ENCODE data around the gene TMSB4X. TPM values are rescaled to one million over a fixed set of nuclear protein-coding genes. Genes with fewer than 3 reads are reported as not detected.
A peak's percentile ranks its signal among the peaks of the same experiment; 100 is the strongest.

Gene TMSB4X
- total and polyA plus RNA-seq, 3 experiments from 2014 or later = 3,415 to 28,788 (median 3,478) TPM

DNA sequence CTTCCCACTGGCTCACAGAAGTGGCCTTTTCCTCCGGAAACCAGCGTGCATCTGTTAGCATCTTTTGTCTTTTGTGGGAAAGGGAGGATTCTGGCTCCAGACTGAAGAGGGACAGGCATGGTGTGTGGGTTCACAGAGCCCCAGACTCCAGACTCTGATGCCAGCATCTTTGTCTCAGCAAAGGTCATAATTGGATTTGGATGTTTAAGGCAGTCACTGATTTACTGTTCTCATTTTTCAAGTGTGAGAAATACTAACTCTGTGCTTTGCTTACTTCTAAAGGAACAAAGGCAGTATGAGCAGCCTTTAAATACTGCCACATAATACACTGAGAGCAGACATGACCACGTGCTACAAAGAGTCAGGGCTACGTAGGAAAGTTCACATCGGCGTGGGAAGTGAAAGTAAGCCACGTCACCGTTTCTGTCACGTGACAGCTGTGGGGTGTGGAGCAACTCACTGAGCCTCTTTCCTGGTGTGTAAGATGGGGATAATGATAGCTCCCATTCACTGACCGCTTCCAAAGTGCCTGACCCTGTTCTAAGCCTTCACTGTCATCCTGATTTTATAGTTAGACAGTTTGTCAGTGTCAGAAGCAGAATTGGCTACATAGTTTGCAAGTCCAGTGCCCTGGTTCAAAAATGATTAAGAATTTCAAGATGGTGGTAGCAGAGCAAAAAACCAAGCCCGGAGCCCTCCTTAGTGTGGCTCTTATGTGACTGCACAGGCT lies 24.8 kb upstream of the TMSB4X start:
- H3K36me3 ChIP-seq (ENCODE audit: insufficient read depth, low read length) = no peaks in the 10 kb centered on the region
- Mint-ChIP-seq H3K4me1 (peaks cover 79 to 89% (median 84%) of the 10 kb centered on the region in 3 donors), H3K36me3 (peaks cover 0 to 4% (median 0%) of the 10 kb centered on the region in 3 donors), H3K27ac (peak overlapping the region; percentile 94 to 99 (median 98)), H3K9me3 (no peaks in the 10 kb centered on the region), H3K27me3 (peaks cover 0 to 7% of the 10 kb centered on the region in 2 donors), H3K4me3 (peak overlapping the region; percentile 86 to 90 (median 88))
- H3K9me3 ChIP-seq (ENCODE audit: low read length) = no peaks in the 10 kb centered on the region
- peaks cover 79% of the 10 kb centered on the region for H3K4me1 ChIP-seq (ENCODE audit: insufficient read depth, low read length)
- no peaks in the 10 kb centered on the region for H3K27me3 ChIP-seq (ENCODE audit: insufficient read depth, low read length, poor library complexity, severe bottlenecking)
- H3K27ac ChIP-seq (ENCODE audit: low read depth, low read length) = peak overlapping the region; percentile 78
- CTCF ChIA-PET = interaction anchor here (1.1 to 7.3 kb wide), 10 partner anchors 10 to 539 kb away, joined by 3 to 224 read pairs (median 7); partner anchors contain the start of gene TMSB4X
- POLR2A ChIA-PET = interaction anchor here (0.9 to 3.3 kb wide), 8 partner anchors 23 to 143 kb away, joined by 3 to 68 read pairs (median 4); partner anchors contain the start of gene TMSB4X
- H3K4me3 ChIP-seq (ENCODE audit: low read length) = peak overlapping the region; percentile 64
- peak; percentile 63 to 88 (median 85) for DNase-seq

DNA sequence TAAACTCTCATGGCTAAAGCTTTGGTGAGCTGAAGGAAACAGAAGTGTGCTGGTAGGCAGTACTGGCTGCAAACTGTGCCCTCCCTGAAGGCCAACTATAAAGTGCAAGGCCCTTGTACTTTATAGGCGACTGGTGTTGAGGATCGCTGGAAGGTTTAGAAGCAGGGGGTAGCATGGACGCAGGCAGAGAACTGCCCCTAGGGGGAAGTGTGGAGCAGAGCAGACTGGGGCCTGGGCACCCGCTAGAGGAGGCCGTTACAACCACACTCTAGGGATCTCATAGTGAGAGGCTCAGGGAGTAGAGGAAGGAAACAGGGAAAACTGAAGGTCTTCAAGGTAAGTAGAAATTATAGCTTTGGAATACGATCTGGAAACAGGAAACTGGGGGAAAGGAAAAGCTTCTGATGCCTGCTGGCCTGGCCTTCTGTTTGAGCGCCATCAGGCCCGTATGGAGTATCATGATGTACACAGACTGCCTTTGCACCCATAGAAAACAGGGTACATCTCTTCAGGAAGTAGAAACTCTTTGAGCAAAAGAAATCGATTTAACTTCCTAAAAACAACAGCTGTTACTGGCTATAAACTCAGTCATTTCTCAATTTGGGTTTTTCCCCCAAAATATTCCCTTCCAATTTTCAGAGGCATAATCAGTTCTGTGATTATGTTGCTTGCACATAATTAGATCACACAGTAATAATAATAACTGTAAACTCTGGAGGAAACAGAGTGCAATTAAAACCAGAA lies 23.9 kb upstream of the TMSB4X start:
- H3K36me3 ChIP-seq (ENCODE audit: insufficient read depth, low read length) = no peaks in the 10 kb centered on the region
- POLR2A ChIA-PET = interaction anchor here (0.7 to 3.3 kb wide), 10 partner anchors 17 to 142 kb away, joined by 3 to 68 read pairs (median 5); partner anchors contain the start of gene TMSB4X
- H3K4me1 Mint-ChIP-seq = peaks cover 87 to 96% (median 90%) of the 10 kb centered on the region in 3 donors

DNA sequence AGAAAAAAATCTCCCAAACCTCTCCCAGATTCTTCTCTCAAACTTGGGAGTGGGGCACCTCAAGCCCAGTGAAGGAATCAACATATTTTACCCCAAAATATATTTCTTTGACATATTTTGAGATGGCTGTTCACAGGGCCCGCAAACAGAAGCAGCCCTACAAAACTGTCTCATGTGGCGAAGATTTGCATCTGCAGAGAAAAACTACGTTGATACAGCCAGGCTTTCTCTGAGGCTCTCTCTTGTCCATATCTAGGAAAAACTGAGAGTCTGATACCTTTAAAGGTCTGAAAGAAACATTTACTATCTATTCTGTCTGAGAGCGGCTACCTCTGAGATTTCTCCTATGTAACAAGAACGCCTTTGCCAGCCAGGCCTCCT lies 23.3 kb upstream of the TMSB4X start:
- CTCF ChIA-PET = interaction anchor here (0.8 to 7.3 kb wide), 13 partner anchors 8 to 540 kb away, joined by 3 to 224 read pairs (median 4); partner anchors contain the start of gene TMSB4X
- peaks cover 0 to 7% of the 10 kb centered on the region in 2 donors for H3K27me3 Mint-ChIP-seq
- no peaks in the 10 kb centered on the region for H3K9me3 Mint-ChIP-seq
- peaks cover 0 to 4% (median 0%) of the 10 kb centered on the region in 3 donors for H3K36me3 Mint-ChIP-seq
- Histone ChIP-seq H3K4me1 (ENCODE audit: insufficient read depth, low read length) (peaks cover 91% of the 10 kb centered on the region), H3K4me3 (ENCODE audit: low read length) (peak overlapping the region; percentile 64), H3K36me3 (ENCODE audit: insufficient read depth, low read length) (no peaks in the 10 kb centered on the region), H3K27ac (ENCODE audit: low read depth, low read length) (peak overlapping the region; percentile 78), H3K9me3 (ENCODE audit: low read length) (no peaks in the 10 kb centered on the region), H3K27me3 (ENCODE audit: insufficient read depth, low read length, poor library complexity, severe bottlenecking) (no peaks in the 10 kb centered on the region)
- POLR2A ChIA-PET = interaction anchor here (1.0 to 7.5 kb wide), 9 partner anchors 17 to 141 kb away, joined by 4 to 194 read pairs (median 7); partner anchors contain the start of gene TMSB4X
- DNase-seq = peak in 1 of 5 donors; percentile 50
- peak overlapping the region; percentile 86 to 90 (median 88) for H3K4me3 Mint-ChIP-seq
- peaks cover 92 to 96% (median 93%) of the 10 kb centered on the region in 3 donors for H3K4me1 Mint-ChIP-seq
- H3K27ac Mint-ChIP-seq = peak overlapping the region; percentile 94 to 99 (median 98)

More for the DNA sequence above, 23.9 kb upstream of the TMSB4X start:
- peak overlapping the region; percentile 78 for H3K27ac ChIP-seq (ENCODE audit: low read depth, low read length)
- peak overlapping the region; percentile 64 for H3K4me3 ChIP-seq (ENCODE audit: low read length)
- H3K9me3 ChIP-seq (ENCODE audit: low read length) = no peaks in the 10 kb centered on the region
- CTCF ChIA-PET = interaction anchor here (0.8 to 7.3 kb wide), 16 partner anchors 9 to 541 kb away, joined by 3 to 224 read pairs (median 4); partner anchors contain the start of gene TMSB4X
- H3K27me3 ChIP-seq (ENCODE audit: insufficient read depth, low read length, poor library complexity, severe bottlenecking) = no peaks in the 10 kb centered on the region
- peaks cover 0 to 4% (median 0%) of the 10 kb centered on the region in 3 donors for H3K36me3 Mint-ChIP-seq
- H3K27me3 Mint-ChIP-seq = peaks cover 0 to 7% of the 10 kb centered on the region in 2 donors
- no peaks in the 10 kb centered on the region for H3K9me3 Mint-ChIP-seq
- DNase-seq = peak; percentile 52 to 80 (median 69)
- H3K4me1 ChIP-seq (ENCODE audit: insufficient read depth, low read length) = peaks cover 85% of the 10 kb centered on the region
- peak overlapping the region; percentile 86 to 90 (median 88) for H3K4me3 Mint-ChIP-seq
- peak overlapping the region; percentile 94 to 99 (median 98) for H3K27ac Mint-ChIP-seq

DNA sequence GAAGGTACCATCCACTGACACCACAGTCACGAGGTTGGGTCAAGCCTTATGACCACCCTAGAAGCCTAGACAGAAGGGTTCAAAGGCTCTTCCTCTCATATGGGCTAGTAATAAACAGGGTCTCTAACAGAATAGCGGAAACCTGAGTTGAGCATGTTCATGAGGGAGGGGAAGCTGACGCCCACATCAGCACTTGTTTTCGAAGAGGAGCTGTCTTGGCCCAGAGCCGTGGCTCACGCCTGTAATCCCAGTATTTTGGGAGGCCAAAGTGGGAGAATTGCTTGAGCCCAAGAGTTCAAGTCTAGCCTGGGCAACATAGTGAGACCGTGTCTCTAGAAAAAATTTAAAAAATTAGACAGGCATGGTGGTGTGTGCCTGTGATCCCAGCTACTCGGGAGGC lies 21.5 kb upstream of the TMSB4X start:
- Histone ChIP-seq H3K9me3 (ENCODE audit: low read length) (no peaks in the 10 kb centered on the region), H3K27ac (ENCODE audit: low read depth, low read length) (peak overlapping the region; percentile 24), H3K4me3 (ENCODE audit: low read length) (peak overlapping the region; percentile 36), H3K27me3 (ENCODE audit: insufficient read depth, low read length, poor library complexity, severe bottlenecking) (no peaks in the 10 kb centered on the region), H3K36me3 (ENCODE audit: insufficient read depth, low read length) (no peaks in the 10 kb centered on the region), H3K4me1 (ENCODE audit: insufficient read depth, low read length) (peaks cover 84% of the 10 kb centered on the region)
- no peaks in the 10 kb centered on the region for H3K9me3 Mint-ChIP-seq
- ChIA-PET CTCF (interaction anchor here (1.3 to 3.5 kb wide), 6 partner anchors 12 to 140 kb away, joined by 3 to 23 read pairs (median 6); no protein-coding TSS in a partner anchor), POLR2A (interaction anchor here (0.9 to 7.5 kb wide), 3 partner anchors 19 to 138 kb away, joined by 5 to 194 read pairs (median 6); partner anchors contain the start of gene TMSB4X)
- DNase-seq = peak in 1 of 5 donors; percentile 31
- H3K27ac Mint-ChIP-seq = peak overlapping the region; percentile 94 to 99 (median 98)
- peak overlapping the region; percentile 73 to 82 (median 75) for H3K4me3 Mint-ChIP-seq
- peaks cover 0 to 4% (median 0%) of the 10 kb centered on the region in 3 donors for H3K36me3 Mint-ChIP-seq
- H3K27me3 Mint-ChIP-seq = peaks cover 0 to 5% of the 10 kb centered on the region in 2 donors
- H3K4me1 Mint-ChIP-seq = peaks cover 87 to 95% (median 89%) of the 10 kb centered on the region in 3 donors

DNA sequence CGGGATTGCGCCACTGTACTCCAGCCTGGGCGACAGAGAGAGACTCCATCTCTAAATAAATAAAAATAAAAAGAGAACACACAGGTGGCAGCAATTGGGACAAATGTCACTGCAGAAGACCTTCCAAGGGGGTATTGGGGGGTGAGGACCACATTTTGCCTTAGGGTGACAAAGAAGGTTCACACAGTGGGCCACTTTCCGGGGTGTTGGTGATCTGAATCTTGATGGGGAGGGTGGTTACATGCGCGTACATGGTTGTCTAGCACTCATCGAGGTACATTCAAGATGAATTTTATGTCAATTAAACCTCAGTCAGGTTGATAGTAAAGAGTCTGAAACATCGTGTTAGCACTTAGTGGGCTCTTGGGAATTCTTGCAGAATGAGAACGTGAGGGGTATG lies 20.5 kb upstream of the TMSB4X start:
- peak in 1 of 5 donors; percentile 43 for DNase-seq
- no peaks in the 10 kb centered on the region for H3K9me3 Mint-ChIP-seq
- Histone ChIP-seq H3K4me3 (ENCODE audit: low read length) (peak overlapping the region; percentile 5), H3K27ac (ENCODE audit: low read depth, low read length) (peak overlapping the region; percentile 24), H3K36me3 (ENCODE audit: insufficient read depth, low read length) (no peaks in the 10 kb centered on the region), H3K4me1 (ENCODE audit: insufficient read depth, low read length) (peaks cover 78% of the 10 kb centered on the region), H3K27me3 (ENCODE audit: insufficient read depth, low read length, poor library complexity, severe bottlenecking) (no peaks in the 10 kb centered on the region), H3K9me3 (ENCODE audit: low read length) (no peaks in the 10 kb centered on the region)
- H3K36me3 Mint-ChIP-seq = peaks cover 0 to 4% (median 0%) of the 10 kb centered on the region in 3 donors
- CTCF ChIA-PET = interaction anchor here (1.1 to 3.5 kb wide), 7 partner anchors 8 to 139 kb away, joined by 3 to 23 read pairs (median 7); partner anchors contain the start of gene TMSB4X
- H3K27ac Mint-ChIP-seq = peak overlapping the region; percentile 91 to 99 (median 98)
- POLR2A ChIA-PET = interaction anchor here (0.6 to 7.5 kb wide), 6 partner anchors 18 to 771 kb away, joined by 3 to 194 read pairs (median 6); partner anchors contain the start of gene TMSB4X
- peak overlapping the region; percentile 72 to 82 (median 76) for H3K4me3 Mint-ChIP-seq
- H3K27me3 Mint-ChIP-seq = peaks cover 0 to 3% of the 10 kb centered on the region in 2 donors
- peaks cover 83 to 91% (median 84%) of the 10 kb centered on the region in 3 donors for H3K4me1 Mint-ChIP-seq

DNA sequence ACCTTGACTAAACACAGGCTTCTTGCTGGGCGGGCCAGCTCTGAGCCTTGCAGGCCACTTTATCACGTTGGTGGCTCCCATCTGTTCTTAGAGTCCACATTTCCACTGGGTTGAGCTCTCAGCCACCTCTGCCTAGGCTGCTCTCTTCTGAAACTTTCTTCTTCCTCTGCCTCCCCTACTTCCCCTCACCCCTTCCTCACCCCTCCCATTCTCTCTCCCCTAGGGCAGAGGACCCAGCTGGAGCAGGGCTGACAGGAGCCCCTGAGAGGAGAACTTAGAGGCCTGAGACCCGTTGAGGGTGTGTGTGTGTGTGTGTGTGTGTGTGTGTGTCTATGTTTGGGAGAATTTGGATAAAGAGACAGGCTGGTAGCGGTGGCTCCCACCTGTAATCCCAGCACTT lies 19.9 kb upstream of the TMSB4X start:
- ChIA-PET CTCF (interaction anchor here (0.8 to 3.5 kb wide), 5 partner anchors 9 to 138 kb away, joined by 3 to 23 read pairs (median 10); partner anchors contain the start of gene TMSB4X), POLR2A (interaction anchor here (1.2 to 7.5 kb wide), 3 partner anchors 17 to 137 kb away, joined by 3 to 194 read pairs (median 6); partner anchors contain the start of gene TMSB4X)
- peak overlapping the region; percentile 5 for H3K4me3 ChIP-seq (ENCODE audit: low read length)
- peaks cover 0 to 4% (median 0%) of the 10 kb centered on the region in 3 donors for H3K36me3 Mint-ChIP-seq
- no peaks in the 10 kb centered on the region for H3K36me3 ChIP-seq (ENCODE audit: insufficient read depth, low read length)
- no peaks in the 10 kb centered on the region for H3K27me3 ChIP-seq (ENCODE audit: insufficient read depth, low read length, poor library complexity, severe bottlenecking)
- H3K27ac Mint-ChIP-seq = peak overlapping the region; percentile 91 to 99 (median 98)
- no peaks in the 10 kb centered on the region for H3K9me3 ChIP-seq (ENCODE audit: low read length)
- no peaks in the 10 kb centered on the region for H3K9me3 Mint-ChIP-seq
- no peak for DNase-seq
- peak overlapping the region; percentile 87 for H3K27ac ChIP-seq (ENCODE audit: low read depth, low read length)
- H3K4me1 Mint-ChIP-seq = peaks cover 83 to 91% (median 83%) of the 10 kb centered on the region in 3 donors
- H3K4me1 ChIP-seq (ENCODE audit: insufficient read depth, low read length) = peaks cover 78% of the 10 kb centered on the region
- peak overlapping the region; percentile 72 to 82 (median 76) for H3K4me3 Mint-ChIP-seq
- peaks cover 0 to 3% of the 10 kb centered on the region in 2 donors for H3K27me3 Mint-ChIP-seq

Data from CD8-positive, alpha-beta memory T cell (primary cell).